Measurements from ENCODE around the gene MED13L.

The MED13L gene

GRCh38 chr12:116226026-116226425 lies 51.5 kb downstream of the MED13L start:
- Mint-ChIP-seq H3K9me3 (no peaks in the 10 kb centered on the region), H3K4me1 (peaks cover 37% of the 10 kb centered on the region), H3K4me3 (no peak overlapping the region), H3K27me3 (no peaks in the 10 kb centered on the region), H3K27ac (no peak overlapping the region)
- ATAC-seq (no peak), DNase-seq (no peak)

GRCh38 chr12:116222358-116222757 lies 55.1 kb downstream of the MED13L start:
- H3K9me3 Mint-ChIP-seq, result no peaks in the 10 kb centered on the region
- DNase-seq (peak; percentile 16 to 34), ATAC-seq (no peak)
- no peaks in the 10 kb centered on the region for H3K27me3 Mint-ChIP-seq
- peaks cover 35% of the 10 kb centered on the region for H3K4me1 Mint-ChIP-seq
- H3K27ac Mint-ChIP-seq, result no peak overlapping the region
- H3K4me3 Mint-ChIP-seq, result no peak overlapping the region

- no peak overlapping the region for H3K4me3 Mint-ChIP-seq
- no peaks in the 10 kb centered on the region for H3K27me3 Mint-ChIP-seq
- H3K27ac Mint-ChIP-seq, result no peak overlapping the region
- DNase-seq, result no peak
- H3K4me1 Mint-ChIP-seq, result peaks cover 46% of the 10 kb centered on the region
- H3K9me3 Mint-ChIP-seq, result no peaks in the 10 kb centered on the region
- no peak for ATAC-seq
Observed at GRCh38 chr12:116220756-116221155, 56.7 kb downstream of the MED13L start.

GRCh38 chr12:116217045-116217735 lies 60.3 kb downstream of the MED13L start:
- H3K27ac Mint-ChIP-seq, result no peak overlapping the region
- H3K4me3 Mint-ChIP-seq, result no peak overlapping the region
- ATAC-seq, result no peak
- no peaks in the 10 kb centered on the region for H3K9me3 Mint-ChIP-seq
- H3K27me3 Mint-ChIP-seq, result no peaks in the 10 kb centered on the region
- DNase-seq, result no peak
- H3K4me1 Mint-ChIP-seq, result peaks cover 64% of the 10 kb centered on the region

GRCh38 chr12:116216022-116216756 lies 61.3 kb downstream of the MED13L start:
- H3K27ac Mint-ChIP-seq, result no peak overlapping the region
- H3K4me1 Mint-ChIP-seq, result peaks cover 67% of the 10 kb centered on the region
- no peaks in the 10 kb centered on the region for H3K9me3 Mint-ChIP-seq
- DNase-seq, result no peak
- no peaks in the 10 kb centered on the region for H3K27me3 Mint-ChIP-seq
- no peak overlapping the region for H3K4me3 Mint-ChIP-seq
- no peak for ATAC-seq

GRCh38 chr12:116215023-116215422 lies 62.5 kb downstream of the MED13L start:
- H3K4me3 Mint-ChIP-seq, result no peak overlapping the region
- H3K27me3 Mint-ChIP-seq, result no peaks in the 10 kb centered on the region
- ATAC-seq (no peak), DNase-seq (no peak)
- no peaks in the 10 kb centered on the region for H3K9me3 Mint-ChIP-seq
- H3K27ac Mint-ChIP-seq, result no peak overlapping the region
- peaks cover 78% of the 10 kb centered on the region for H3K4me1 Mint-ChIP-seq

GRCh38 chr12:116213885-116214527 lies 63.5 kb downstream of the MED13L start:
- DNase-seq (no peak), ATAC-seq (no peak)
- Mint-ChIP-seq H3K4me3 (no peak overlapping the region), H3K27ac (no peak overlapping the region), H3K9me3 (no peaks in the 10 kb centered on the region), H3K27me3 (no peaks in the 10 kb centered on the region), H3K4me1 (peaks cover 87% of the 10 kb centered on the region)

GRCh38 chr12:116213014-116213413 lies 64.5 kb downstream of the MED13L start:
- H3K4me3 Mint-ChIP-seq, result no peak overlapping the region
- ATAC-seq, result no peak
- peaks cover 83% of the 10 kb centered on the region for H3K4me1 Mint-ChIP-seq
- H3K9me3 Mint-ChIP-seq, result no peaks in the 10 kb centered on the region
- H3K27me3 Mint-ChIP-seq, result no peaks in the 10 kb centered on the region
- DNase-seq, result no peak
- no peak overlapping the region for H3K27ac Mint-ChIP-seq

GRCh38 chr12:116210762-116211161 lies 66.7 kb downstream of the MED13L start:
- Mint-ChIP-seq H3K4me3 (peak overlapping the region; percentile 53 to 81), H3K9me3 (no peaks in the 10 kb centered on the region), H3K27ac (peak overlapping the region; percentile 19 to 83), H3K4me1 (peaks cover 80% of the 10 kb centered on the region), H3K27me3 (no peaks in the 10 kb centered on the region)
- ATAC-seq (no peak), DNase-seq (no peak)

GRCh38 chr12:116210131-116210530 lies 67.4 kb downstream of the MED13L start:
- ATAC-seq, result no peak
- H3K4me1 Mint-ChIP-seq, result peaks cover 76% of the 10 kb centered on the region
- H3K9me3 Mint-ChIP-seq, result no peaks in the 10 kb centered on the region
- DNase-seq, result no peak
- no peaks in the 10 kb centered on the region for H3K27me3 Mint-ChIP-seq
- H3K27ac Mint-ChIP-seq, result no peak overlapping the region
- peak overlapping the region; percentile 13 to 81 for H3K4me3 Mint-ChIP-seq

GRCh38 chr12:116209503-116209902 lies 68.0 kb downstream of the MED13L start:
- no peak for DNase-seq
- no peak overlapping the region for H3K27ac Mint-ChIP-seq
- H3K27me3 Mint-ChIP-seq, result no peaks in the 10 kb centered on the region
- ATAC-seq, result no peak
- no peaks in the 10 kb centered on the region for H3K9me3 Mint-ChIP-seq
- H3K4me1 Mint-ChIP-seq, result peaks cover 76% of the 10 kb centered on the region
- no peak overlapping the region for H3K4me3 Mint-ChIP-seq

GRCh38 chr12:116207274-116207673 lies 70.2 kb downstream of the MED13L start:
- no peak overlapping the region for H3K27ac Mint-ChIP-seq
- DNase-seq (no peak), ATAC-seq (no peak)
- H3K4me3 Mint-ChIP-seq, result no peak overlapping the region
- H3K4me1 Mint-ChIP-seq, result peaks cover 69% of the 10 kb centered on the region
- no peaks in the 10 kb centered on the region for H3K9me3 Mint-ChIP-seq
- no peaks in the 10 kb centered on the region for H3K27me3 Mint-ChIP-seq

- H3K4me3 Mint-ChIP-seq, result no peak overlapping the region
- H3K27ac Mint-ChIP-seq, result peak overlapping the region in 1 of 2 donors; percentile 59
- peaks cover 69% of the 10 kb centered on the region for H3K4me1 Mint-ChIP-seq
- DNase-seq (no peak), ATAC-seq (peak; percentile 39)
- no peaks in the 10 kb centered on the region for H3K27me3 Mint-ChIP-seq
- no peaks in the 10 kb centered on the region for H3K9me3 Mint-ChIP-seq
Observed at GRCh38 chr12:116206828-116207227, 70.7 kb downstream of the MED13L start.

- H3K4me3 Mint-ChIP-seq, result no peak overlapping the region
- H3K27me3 Mint-ChIP-seq, result no peaks in the 10 kb centered on the region
- ATAC-seq (no peak), DNase-seq (no peak)
- no peak overlapping the region for H3K27ac Mint-ChIP-seq
- peaks cover 67% of the 10 kb centered on the region for H3K4me1 Mint-ChIP-seq
- H3K9me3 Mint-ChIP-seq, result no peaks in the 10 kb centered on the region
Observed at GRCh38 chr12:116204785-116205184, 72.7 kb downstream of the MED13L start.

GRCh38 chr12:116204169-116204568 lies 73.3 kb downstream of the MED13L start:
- Mint-ChIP-seq H3K4me1 (peaks cover 67% of the 10 kb centered on the region), H3K9me3 (no peaks in the 10 kb centered on the region), H3K27me3 (no peaks in the 10 kb centered on the region), H3K27ac (no peak overlapping the region), H3K4me3 (no peak overlapping the region)
- ATAC-seq, result no peak
- no peak for DNase-seq

- no peaks in the 10 kb centered on the region for H3K27me3 Mint-ChIP-seq
- H3K4me1 Mint-ChIP-seq, result peaks cover 73% of the 10 kb centered on the region
- H3K4me3 Mint-ChIP-seq, result no peak overlapping the region
- H3K9me3 Mint-ChIP-seq, result no peaks in the 10 kb centered on the region
- H3K27ac Mint-ChIP-seq, result no peak overlapping the region
- DNase-seq (no peak), ATAC-seq (no peak)
Observed at GRCh38 chr12:116202940-116203339, 74.6 kb downstream of the MED13L start.

Data from stimulated activated naive CD8-positive, alpha-beta T cell treated with anti-CD3 and anti-CD28 coated beads, Interleukin-15, amount 100 ng/mL, for 72 hours (primary cell).